HepG2 (cell line): Measurements from ENCODE around the gene CST3.

ENCODE experiments used
- ATF7 ChIP-seq, 2 experiments: fragments of 450-650 bp in 1 of 2; sonication (generic) in 1 of 2; formaldehyde crosslinking in 1 of 2; IDR thresholded peaks; 2 replicates each; pipeline versions ENCODE4 v1.4.0 to v1.6.1; 2016 to 2020; ENCODE audit warnings: antibody characterized with exemption in 1 of 2, mild to moderate bottlenecking in 1 of 2, missing genetic modification reagents in 1 of 2
- TF ChIP-seq, protein P1 (sequence below): sonication (generic); formaldehyde crosslinking; IDR thresholded peaks from 2 replicates; pipeline ENCODE4 v1.5.0; 2020; ENCODE audit warnings: missing genetic modification reagents

DNA sequence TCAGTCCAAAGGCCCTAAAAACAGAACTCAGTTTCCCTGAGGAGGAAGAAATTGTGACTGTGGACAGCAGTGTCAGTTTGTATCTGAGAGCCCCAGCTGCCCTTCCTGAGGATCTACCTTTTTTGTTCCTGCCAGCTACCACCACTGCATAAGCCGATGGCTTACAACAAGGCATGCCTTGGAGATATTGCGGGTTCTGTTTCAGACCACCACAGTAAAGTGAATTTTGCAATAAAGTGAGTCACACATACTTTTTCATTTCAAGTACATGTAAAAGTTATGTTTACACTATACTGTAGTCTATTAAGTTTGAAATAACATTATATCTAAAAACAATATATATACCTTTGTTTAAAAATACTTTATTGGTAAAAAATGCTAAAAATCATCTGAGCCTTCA lies 9.6 kb upstream of the CST3 start:
- TF ChIP-seq, protein P1, sequence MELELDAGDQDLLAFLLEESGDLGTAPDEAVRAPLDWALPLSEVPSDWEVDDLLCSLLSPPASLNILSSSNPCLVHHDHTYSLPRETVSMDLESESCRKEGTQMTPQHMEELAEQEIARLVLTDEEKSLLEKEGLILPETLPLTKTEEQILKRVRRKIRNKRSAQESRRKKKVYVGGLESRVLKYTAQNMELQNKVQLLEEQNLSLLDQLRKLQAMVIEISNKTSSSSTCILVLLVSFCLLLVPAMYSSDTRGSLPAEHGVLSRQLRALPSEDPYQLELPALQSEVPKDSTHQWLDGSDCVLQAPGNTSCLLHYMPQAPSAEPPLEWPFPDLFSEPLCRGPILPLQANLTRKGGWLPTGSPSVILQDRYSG (CRISPR knock-in tag): no peak
- TF ChIP-seq ATF7 (IDR thresholded peaks at IDR 0.05) (no peak), ATF7 (CRISPR knock-in tag; IDR thresholded peaks at IDR 0.05) (no peak)
